RWPE2 (cell line): ENCODE measurements around the gene LENEP.

Experiments
- ATAC-seq: fragments of 200-7000 bp; cut with Tn5 transposase; 3 replicates; pipeline ENCODE4 v1.9.1; 2021; ENCODE audit warnings: low read depth
- DNase-seq: peaks from one replicate; pipeline ENCODE4 v3.0.0-alpha.2; 2020; ENCODE audit warnings: low spot score
- H3K27ac ChIP-seq: fragments of 450-650 bp; 2 replicates; pipeline ENCODE4 v1.5.1; 2017; ENCODE audit warnings: mild to moderate bottlenecking; ENCODE audit not compliant: poor library complexity, severe bottlenecking
- H3K27me3 ChIP-seq: fragments of 250-450 bp; sonication (Bioruptor Pico); 2 replicates; pipeline ENCODE4 v1.5.1; 2021; ENCODE audit warnings: mild to moderate bottlenecking, moderate library complexity; ENCODE audit not compliant: insufficient read depth, poor library complexity, severe bottlenecking
- H3K36me3 ChIP-seq: fragments of 250-450 bp; sonication (Bioruptor Pico); 2 replicates; pipeline ENCODE4 v1.5.1; 2020; ENCODE audit warnings: low read depth, mild to moderate bottlenecking, moderate library complexity
- H3K4me1 ChIP-seq: fragments of 250-450 bp; sonication (Bioruptor Pico); 2 replicates; pipeline ENCODE4 v1.5.1; 2021; ENCODE audit warnings: mild to moderate bottlenecking, moderate library complexity; ENCODE audit not compliant: insufficient read depth, poor library complexity, severe bottlenecking
- H3K4me3 ChIP-seq: fragments of 250-450 bp; sonication (Bioruptor Pico); 2 replicates; pipeline ENCODE4 v1.5.1; 2021; ENCODE audit warnings: mild to moderate bottlenecking, moderate library complexity; ENCODE audit not compliant: severe bottlenecking
- H3K9me3 ChIP-seq: fragments of 250-450 bp; sonication (Bioruptor Pico); 2 replicates; pipeline ENCODE4 v1.5.1; 2021; ENCODE audit warnings: mild to moderate bottlenecking, moderate library complexity; ENCODE audit not compliant: severe bottlenecking
- CTCF ChIP-seq: fragments of 450-650 bp; IDR thresholded peaks from one replicate; pipeline ENCODE4 v1.5.1; 2017; ENCODE audit warnings: mild to moderate bottlenecking, moderate library complexity; ENCODE audit not compliant: poor library complexity, severe bottlenecking

Gene LENEP

DNA sequence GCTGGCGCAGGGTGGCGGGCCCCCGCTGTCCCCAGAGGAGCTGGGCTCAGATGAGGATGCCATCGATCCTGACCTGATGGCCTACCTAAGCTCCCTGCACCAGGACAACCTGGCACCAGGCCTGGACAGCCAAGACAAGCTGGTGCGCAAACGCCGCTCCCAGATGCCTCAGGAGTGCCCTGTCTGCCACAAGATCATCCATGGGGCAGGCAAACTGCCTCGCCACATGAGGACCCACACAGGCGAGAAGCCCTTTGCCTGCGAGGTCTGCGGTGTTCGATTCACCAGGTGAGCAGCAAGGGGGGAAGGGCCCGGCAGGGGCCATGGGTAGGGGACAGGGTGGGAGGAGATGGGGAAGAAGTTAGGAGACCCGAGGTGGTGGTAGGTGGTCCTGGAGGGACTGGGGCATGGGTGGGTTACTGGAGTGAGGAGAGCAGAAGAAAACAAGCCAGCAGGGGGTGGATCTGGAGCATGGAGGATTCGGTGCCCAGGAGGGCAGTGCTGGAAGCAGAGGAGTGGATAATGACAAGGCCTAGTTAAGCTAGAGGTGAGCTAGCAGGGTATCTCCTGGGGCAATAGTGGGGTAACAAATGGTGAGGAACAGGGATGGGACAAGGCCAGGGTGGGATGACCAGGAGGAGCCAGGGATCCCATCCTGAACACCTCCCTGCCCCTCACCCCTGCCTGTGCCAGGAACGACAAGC is 22.3 kb downstream of the LENEP start:
- Histone ChIP-seq H3K27ac (peak overlapping the region; percentile 92), H3K4me1 (peaks cover 28% of the 10 kb centered on the region), H3K36me3 (peaks cover 36% of the 10 kb centered on the region), H3K27me3 (no peaks in the 10 kb centered on the region), H3K4me3 (no peak overlapping the region), H3K9me3 (no peaks in the 10 kb centered on the region)
- ATAC-seq (no peak), DNase-seq (no peak)
- no peak for TF ChIP-seq CTCF

DNA sequence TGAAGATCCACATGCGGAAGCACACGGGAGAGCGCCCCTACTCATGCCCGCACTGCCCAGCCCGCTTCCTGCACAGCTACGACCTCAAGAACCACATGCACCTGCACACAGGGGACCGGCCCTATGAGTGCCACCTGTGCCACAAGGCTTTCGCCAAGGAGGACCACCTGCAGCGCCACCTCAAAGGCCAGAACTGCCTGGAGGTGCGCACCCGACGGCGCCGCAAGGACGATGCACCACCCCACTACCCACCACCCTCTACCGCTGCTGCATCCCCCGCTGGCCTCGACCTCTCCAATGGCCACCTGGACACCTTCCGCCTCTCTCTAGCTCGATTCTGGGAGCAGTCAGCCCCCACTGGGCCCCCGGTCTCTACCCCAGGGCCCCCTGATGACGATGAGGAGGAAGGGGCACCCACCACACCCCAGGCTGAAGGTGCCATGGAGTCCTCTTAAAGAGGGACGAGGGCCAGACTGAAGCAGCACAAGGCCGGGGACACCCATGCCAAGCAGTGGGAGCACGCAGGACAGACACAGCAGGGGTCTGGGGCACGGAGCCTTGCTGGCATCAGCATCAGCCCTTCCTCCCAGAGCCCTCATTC is 22.9 kb downstream of the LENEP start:
- ATAC-seq (no peak), DNase-seq (peak; percentile 63)
- TF ChIP-seq CTCF = no peak
- Histone ChIP-seq H3K9me3 (no peaks in the 10 kb centered on the region), H3K27me3 (no peaks in the 10 kb centered on the region), H3K27ac (peak overlapping the region; percentile 92), H3K36me3 (peaks cover 32% of the 10 kb centered on the region), H3K4me3 (no peak overlapping the region), H3K4me1 (peaks cover 23% of the 10 kb centered on the region)

DNA sequence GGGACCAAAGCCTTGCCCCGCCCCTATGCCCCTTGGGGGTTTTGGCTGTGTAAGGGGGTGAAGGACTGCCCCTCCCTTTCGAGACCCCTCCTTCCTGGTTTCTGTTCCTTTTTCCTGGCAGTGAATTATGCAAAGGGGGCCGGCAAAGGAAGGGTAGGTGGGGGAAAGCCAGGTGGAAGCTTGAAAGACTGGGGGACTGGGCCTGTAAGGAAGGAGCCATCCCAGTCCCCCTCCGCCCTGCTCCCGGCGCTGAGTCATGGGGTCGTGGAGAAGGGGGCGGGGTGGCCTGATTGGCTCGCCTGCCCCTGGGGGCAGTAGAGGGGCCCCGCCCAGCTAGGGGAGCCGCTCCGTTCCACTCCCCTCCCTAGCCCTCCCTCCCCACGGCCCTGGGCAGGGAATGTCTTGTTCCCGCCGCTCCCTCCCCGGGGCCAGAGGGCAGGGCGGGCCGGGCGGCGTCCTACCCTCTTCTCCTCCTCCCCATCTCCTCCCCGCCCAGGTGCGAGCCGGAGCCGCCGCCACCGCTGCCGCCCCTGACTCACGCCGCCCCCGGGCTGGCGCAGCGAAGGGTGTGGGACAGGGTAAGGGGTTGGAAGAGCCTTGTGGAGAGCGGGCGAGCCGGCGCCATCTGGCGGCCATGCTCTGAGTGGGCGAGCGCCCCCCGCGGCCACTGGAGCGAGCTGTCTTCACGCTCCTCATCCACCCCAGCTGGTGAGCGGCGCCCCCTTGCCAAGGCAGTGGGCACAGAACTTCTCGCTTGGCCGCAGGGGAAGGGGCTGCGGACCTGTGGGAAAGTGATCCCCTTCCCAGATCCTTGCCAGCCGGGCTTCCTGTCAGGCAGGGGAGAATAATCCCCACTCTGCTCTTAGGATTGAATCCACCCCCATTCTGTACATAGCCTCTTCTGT is 23.9 kb downstream of the LENEP start:
- peak; percentile 98 for DNase-seq
- H3K27ac ChIP-seq = peak overlapping the region; percentile 92

GRCh38 chr1:155017946-155018316 is 24.5 kb downstream of the LENEP start:
- ATAC-seq = no peak
- Histone ChIP-seq H3K4me3 (no peak overlapping the region), H3K36me3 (peaks cover 26% of the 10 kb centered on the region), H3K4me1 (peaks cover 22% of the 10 kb centered on the region), H3K9me3 (no peaks in the 10 kb centered on the region), H3K27me3 (no peaks in the 10 kb centered on the region), H3K27ac (peak overlapping the region; percentile 92)
- TF ChIP-seq CTCF = no peak
- DNase-seq = no peak

More for the DNA sequence above, 23.9 kb downstream of the LENEP start:
- no peaks in the 10 kb centered on the region for H3K27me3 ChIP-seq
- H3K4me1 ChIP-seq = peaks cover 18% of the 10 kb centered on the region
- H3K4me3 ChIP-seq = no peak overlapping the region
- ATAC-seq = peak; percentile 88
- peak; percentile 99 for TF ChIP-seq CTCF
- no peaks in the 10 kb centered on the region for H3K9me3 ChIP-seq
- H3K36me3 ChIP-seq = peaks cover 26% of the 10 kb centered on the region
